KOPT-K1 (cell line): ENCODE measurements around the gene ZBTB11.
"Not testable (repeated sequence)": the region's sequence is repeated elsewhere in the genome, so short reads cannot be mapped to it uniquely, and the experiment has no call there.

Experiments used
- H3K27ac ChIP-seq: fragments of 200-600 bp; sonication (generic); 2 replicates; pipeline ENCODE4 v1.5.1; 2016; ENCODE audit warnings: antibody characterized with exemption, mild to moderate bottlenecking, low read depth, low read length; ENCODE audit not compliant: poor library complexity, severe bottlenecking
- H3K36me3 ChIP-seq: fragments of 200-600 bp; sonication (generic); 2 replicates; pipeline ENCODE4 v1.5.1; 2017; ENCODE audit warnings: antibody characterized with exemption, mild to moderate bottlenecking, low read length, moderate library complexity; ENCODE audit not compliant: insufficient read depth
- H3K9me3 ChIP-seq: fragments of 200-600 bp; sonication (generic); 2 replicates; pipeline ENCODE4 v1.5.1; 2017; ENCODE audit warnings: antibody characterized with exemption, low read length, mild to moderate bottlenecking; ENCODE audit not compliant: insufficient read depth, poor library complexity, severe bottlenecking

ZBTB11 gene

DNA sequence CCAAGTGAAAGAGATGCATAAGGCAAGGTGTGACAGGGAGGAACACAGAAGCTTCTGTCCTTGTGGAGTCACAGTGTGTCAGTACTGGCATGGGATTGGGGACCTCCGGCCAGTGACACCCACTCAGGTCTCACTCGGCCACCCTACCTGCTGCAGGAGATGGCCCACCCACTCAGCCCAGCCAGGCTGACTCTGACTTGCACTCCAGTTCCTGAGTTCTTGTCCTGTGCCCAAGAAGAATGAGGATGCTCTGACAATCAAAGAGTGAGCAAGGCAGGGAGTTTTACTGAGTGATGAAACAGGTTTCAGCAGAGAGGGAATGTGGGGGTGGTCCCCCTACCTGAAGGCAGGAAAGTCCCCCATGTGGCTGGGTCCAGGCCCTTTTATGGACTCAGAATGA is 52.1 kb downstream of the ZBTB11 start:
- Histone ChIP-seq H3K27ac (no peak overlapping the region), H3K36me3 (no peaks in the 10 kb centered on the region), H3K9me3 (peaks cover 10% of the 10 kb centered on the region)

DNA sequence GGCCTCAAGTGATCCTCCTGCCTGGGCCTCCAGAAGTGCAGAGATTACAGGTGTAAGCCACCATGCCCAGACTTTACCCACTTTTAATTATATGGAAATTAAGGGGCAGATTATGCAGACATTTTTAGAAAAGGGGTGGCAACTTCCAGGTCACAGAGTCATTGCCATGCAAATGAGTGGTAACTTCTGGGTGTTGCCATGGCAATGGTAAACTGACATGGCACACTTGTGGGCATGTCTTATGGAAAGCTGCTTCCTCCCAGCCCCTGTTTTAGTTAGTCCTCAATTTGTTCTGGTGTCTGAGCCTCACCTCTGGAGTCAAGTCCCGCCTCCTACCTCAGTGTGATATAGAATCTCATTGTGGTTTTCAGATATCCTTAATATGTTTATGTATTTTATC is 53.3 kb downstream of the ZBTB11 start:
- Histone ChIP-seq H3K9me3 (peaks cover 10% of the 10 kb centered on the region), H3K27ac (no peak overlapping the region), H3K36me3 (no peaks in the 10 kb centered on the region)

DNA sequence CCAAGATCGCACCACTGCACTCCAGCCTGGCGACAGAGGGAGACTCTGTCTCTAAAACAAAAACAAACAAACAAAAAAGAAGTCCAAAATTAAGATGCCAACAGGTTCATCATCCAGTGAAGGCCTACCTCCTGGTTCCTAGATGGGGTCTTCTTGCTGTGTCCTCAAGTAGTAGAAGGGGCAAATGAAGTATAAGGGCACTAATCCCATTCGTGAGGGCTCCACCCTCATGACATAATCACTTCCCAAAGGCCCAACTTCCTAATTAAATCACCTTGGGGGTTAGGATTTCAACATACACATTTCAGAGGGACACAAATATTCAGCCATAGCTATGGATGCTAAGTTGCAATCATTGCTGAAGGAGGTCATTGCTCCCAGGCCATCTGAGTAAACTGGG is 57.2 kb downstream of the ZBTB11 start:
- no peaks in the 10 kb centered on the region for H3K36me3 ChIP-seq
- H3K9me3 ChIP-seq: peaks cover 3% of the 10 kb centered on the region

DNA sequence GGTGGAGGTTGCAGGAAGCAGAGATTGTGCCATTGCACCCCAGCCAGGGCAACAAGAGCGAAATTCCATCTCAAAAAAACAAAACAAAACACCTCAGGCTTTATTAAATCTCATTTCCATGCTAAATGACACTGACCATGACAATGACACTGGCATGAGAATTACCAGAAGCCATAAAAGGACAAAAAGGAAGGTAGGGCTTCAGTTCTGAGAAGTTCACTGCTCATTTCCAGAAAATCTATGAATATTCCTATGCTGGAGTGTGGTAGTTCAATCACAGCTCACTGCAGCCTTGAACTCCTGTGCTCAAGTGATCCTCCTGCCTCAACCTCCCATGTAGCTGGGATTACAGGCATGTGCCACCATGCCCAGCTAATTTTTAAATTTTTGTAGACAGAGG is 58.2 kb downstream of the ZBTB11 start:
- no peaks in the 10 kb centered on the region for H3K36me3 ChIP-seq
- H3K27ac ChIP-seq: no peak overlapping the region

More for the DNA sequence above, 57.2 kb downstream of the ZBTB11 start:
- H3K27ac ChIP-seq: no peak overlapping the region

DNA sequence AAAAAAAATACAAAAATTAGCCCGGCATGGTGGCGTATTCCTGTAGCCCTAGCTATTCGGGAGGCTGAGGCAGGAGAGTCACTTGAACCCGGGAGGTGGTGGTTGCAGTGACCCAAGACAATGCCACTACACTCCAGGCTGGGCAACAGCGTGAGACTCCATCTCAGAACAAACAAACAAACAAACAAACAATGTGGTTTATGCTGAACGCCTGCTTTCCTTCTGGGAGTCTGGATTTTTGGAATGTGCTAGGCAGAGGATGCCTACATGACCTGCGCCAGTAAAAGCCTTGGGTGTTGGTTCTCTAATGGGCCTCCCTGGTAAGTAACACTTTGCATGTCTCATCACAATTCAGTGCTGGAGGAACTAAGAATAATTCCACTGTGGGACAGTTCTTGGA is 59.5 kb downstream of the ZBTB11 start:
- H3K27ac ChIP-seq: no peak overlapping the region
- no peaks in the 10 kb centered on the region for H3K9me3 ChIP-seq
- no peaks in the 10 kb centered on the region for H3K36me3 ChIP-seq

More for the DNA sequence above, 58.2 kb downstream of the ZBTB11 start:
- H3K9me3 ChIP-seq: no peaks in the 10 kb centered on the region

DNA sequence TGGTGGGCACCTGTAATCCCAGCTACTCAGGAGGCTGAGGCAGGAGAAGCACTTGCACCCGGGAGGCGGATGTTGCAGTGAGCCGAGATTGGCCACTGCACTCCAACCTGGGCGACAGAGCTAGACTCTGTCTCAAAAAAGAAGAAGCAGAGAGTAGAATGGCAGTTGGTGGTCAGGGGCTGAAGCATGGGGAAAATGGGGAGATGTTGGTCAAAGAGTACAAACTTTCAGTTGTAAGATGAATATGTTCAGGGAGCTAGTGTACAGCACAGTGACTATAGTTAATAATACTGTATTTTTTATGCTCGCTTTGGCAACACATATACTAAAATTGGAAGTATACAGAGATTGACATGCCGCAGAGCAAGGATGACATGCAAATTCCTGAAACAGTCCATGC is 61.4 kb downstream of the ZBTB11 start:
- no peaks in the 10 kb centered on the region for H3K36me3 ChIP-seq
- no peaks in the 10 kb centered on the region for H3K9me3 ChIP-seq
- H3K27ac ChIP-seq: no peak overlapping the region

DNA sequence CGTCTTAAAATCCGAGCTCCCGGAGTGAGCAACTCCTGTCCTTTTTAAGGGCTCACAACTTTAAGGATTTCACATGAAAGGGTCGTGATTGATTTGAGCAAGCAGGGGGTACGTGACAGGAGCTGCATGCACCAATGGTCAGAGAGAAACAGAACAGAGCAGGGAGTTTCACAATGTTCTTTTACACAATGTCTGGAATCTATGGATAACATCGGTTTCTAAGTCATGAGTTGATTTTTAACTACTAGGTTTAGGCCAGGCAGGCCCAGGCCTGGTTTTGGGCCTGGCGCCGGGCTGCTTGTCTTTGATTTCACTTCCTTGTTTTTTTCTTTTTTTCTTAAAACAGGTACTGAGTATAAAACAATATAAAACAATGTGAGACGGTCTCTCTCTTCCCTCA is 63.9 kb downstream of the ZBTB11 start:
- not testable (repeated sequence) for H3K36me3 ChIP-seq, H3K9me3 ChIP-seq, H3K27ac ChIP-seq

DNA sequence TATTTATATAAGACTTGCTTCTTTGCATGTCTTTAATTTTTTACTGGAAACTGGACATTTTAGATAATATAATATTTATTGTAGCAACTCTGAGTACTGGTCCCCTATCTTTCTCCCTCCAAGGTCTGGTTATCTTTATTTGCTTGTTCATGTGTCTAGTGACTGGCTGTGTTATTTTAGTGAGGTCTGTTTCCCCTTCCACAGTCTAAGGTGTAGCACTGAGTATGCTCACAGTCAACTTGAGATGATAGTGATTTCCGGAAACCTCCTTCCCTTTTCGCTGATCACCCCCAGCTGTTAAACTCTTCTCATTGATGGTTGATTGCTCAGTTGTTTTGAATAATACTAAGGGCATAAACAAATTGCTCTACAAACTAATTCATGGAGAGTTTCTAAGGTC is 65.9 kb downstream of the ZBTB11 start:
- H3K27ac ChIP-seq: no peak overlapping the region
- no peaks in the 10 kb centered on the region for H3K9me3 ChIP-seq
- no peaks in the 10 kb centered on the region for H3K36me3 ChIP-seq

DNA sequence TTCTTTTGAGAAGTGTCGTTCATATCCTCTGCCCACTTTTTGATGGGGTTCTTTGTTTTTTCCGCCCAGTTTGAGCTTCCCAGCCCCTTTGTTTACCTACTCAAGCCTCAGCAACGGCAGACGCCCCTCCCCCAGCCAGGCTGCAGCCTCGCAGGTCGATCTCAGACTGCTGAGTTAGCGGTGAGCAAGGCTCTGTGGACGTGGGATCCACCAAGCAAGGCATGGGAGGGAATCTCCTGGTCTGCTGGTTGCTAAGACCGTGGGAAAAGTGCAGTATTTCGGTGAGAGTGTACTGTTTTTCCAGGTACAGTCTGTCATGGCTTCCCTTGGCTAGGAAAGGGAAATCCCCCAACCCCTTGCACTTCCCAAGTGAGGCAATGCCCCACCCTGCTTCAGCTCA is 71.5 kb downstream of the ZBTB11 start:
- not testable (repeated sequence) for H3K36me3 ChIP-seq, H3K27ac ChIP-seq

DNA sequence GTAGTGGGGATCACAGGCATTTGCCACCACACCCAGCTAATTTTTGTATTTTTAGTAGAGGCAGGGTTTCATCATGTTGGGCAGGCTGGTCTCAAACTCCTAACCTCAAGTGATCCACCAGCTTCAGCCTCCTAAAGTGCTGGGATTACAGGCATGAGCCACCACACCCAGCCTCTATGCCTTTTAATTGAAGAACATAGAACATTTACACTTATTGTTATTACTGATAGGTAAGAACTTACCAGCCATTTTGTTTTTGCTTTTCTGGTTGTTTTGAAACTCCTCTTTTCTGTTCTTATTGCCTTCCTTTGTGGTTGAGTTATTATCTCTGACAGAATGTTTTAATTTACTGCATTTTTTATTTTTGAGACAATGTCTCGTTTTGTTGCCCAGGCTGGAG is 73.7 kb downstream of the ZBTB11 start:
- H3K9me3 ChIP-seq: no peaks in the 10 kb centered on the region
- H3K27ac ChIP-seq: no peak overlapping the region
- peaks cover 7% of the 10 kb centered on the region; the same call in 1 of the 2 replicates for H3K36me3 ChIP-seq

More for the DNA sequence above, 71.5 kb downstream of the ZBTB11 start:
- not testable (repeated sequence) for H3K9me3 ChIP-seq

DNA sequence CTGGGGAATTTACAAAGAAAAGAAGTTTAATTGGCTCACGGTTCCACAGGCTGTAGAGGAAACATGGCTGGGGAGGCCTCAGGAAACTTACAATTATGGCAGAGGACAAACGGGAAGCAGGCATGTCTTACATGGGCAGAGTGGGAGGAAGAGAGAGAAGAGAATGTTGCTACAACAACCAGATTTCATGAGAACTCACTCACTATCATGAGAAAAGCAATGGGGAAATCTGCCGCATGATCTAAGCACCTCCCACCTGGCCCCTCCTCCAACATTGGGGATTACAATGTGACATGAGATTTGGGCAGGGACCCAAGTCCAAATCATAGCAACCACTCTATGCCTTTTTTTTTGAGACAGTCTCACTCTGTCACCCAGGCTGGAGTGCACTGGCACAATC is 74.2 kb downstream of the ZBTB11 start:
- H3K36me3 ChIP-seq: peaks cover 7% of the 10 kb centered on the region; the same call in 1 of the 2 replicates
- H3K27ac ChIP-seq: no peak overlapping the region
- H3K9me3 ChIP-seq: no peaks in the 10 kb centered on the region
